H4 (cell line): ENCODE results near the gene FAM193A. TPM values are rescaled to one million over a fixed set of nuclear protein-coding genes. Genes with fewer than 3 reads are reported as not detected.
"Not testable (repeated sequence)": the region's sequence is repeated elsewhere in the genome, so short reads cannot be mapped to it uniquely, and the experiment has no call there.

Source experiments
- DNase-seq: peaks from one replicate; pipeline ENCODE4 v3.0.0-alpha.2; 2015; ENCODE audit warnings: low spot score
- total RNA-seq: library from RNA; depleted of rRNA; stranded (reverse); fragments of >200 nt; shearing (Covaris generic); gene quantifications from 2 replicates; pipeline ENCODE4 v1.2.3, GENCODE V29; 2014; rRNA removed

Gene FAM193A
- total RNA-seq, 1 experiment from 2014 or later: 8.9 TPM

DNA sequence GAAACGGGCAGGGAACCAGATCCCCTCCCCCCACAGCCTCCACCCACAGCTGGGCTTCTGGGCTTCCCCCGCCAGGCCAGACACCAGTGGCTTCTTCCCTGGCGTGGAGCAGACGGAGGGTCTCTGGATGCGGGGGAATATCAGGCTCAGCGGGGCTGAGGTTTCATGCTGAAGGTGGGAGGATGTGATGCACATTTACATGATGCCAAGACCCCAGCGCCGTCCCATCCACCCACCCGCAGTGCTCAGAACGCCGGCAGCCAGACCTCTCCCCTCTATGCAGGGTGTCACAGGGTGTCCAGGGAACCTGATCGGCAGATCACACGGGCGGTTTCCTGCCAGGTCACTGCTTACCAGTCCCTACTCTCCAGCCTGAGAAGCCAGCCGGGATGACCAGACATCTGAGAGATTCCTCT is 232.5 kb downstream of the FAM193A start:
- DNase-seq: no peak

DNA sequence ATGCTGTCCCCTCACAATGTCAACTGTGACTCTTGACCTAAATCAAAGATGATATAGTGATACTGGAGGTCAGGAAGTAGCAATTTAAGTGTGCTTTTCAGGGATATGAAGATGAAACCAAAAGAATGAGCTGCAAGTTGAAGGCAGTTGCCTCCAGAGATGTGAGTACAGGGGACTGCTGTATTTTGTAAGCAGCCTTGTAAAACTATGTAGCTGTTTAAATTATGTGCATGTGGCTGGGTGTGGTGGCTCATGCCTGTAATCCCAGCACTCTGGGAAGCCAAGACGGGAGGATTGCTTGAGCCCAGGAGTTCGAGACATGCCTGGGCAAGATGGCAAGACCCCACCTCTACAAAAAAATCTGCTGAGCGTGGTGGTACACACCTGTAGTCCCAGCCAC is 234.8 kb downstream of the FAM193A start:
- DNase-seq: no peak

DNA sequence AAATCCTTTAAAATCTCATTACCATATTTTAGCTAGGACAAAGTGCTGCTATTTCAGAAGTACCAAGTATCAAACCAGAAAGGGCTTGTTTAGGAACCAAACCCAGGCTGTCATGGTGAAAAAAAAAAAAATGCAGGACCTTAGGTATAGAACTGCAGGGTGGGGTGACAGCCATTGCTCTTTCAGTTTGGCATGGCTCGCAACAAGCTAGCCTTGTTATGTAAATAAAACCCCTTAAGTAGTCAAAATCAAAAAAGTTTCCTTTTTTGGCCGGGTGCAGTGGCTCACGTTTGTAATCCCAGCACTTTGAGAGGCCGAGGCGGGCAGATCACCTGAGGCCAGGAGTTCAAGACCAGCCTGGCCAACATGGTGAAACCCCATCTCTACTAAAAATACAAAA is 244.2 kb downstream of the FAM193A start:
- not testable (repeated sequence) for DNase-seq

DNA sequence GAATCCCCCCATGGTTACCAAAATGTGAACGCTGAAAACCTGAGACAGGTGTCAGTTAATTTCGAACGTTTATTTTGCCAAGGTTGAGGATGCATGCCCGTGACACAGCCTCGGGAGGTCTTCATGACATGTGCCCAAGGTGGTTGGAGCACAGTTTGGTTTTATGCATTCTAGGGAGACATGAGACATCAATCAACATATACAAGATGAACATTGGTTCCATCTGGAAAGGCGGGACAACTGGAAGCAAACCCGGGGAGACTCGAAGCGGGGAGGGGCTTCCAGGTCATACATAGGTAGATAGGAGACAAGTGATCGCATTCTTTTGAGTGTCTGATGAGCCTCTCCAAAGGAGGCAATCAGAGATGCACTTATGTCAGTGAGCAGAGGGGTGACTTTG is 245.5 kb downstream of the FAM193A start:
- no peak for DNase-seq

Other genes starting within 250 kb of the FAM193A start
- gene ZFYVE28, start 118.0 kb upstream of the FAM193A start, total RNA-seq: 1.9 and 2.7 TPM in 2 replicates
- gene CFAP99, start 117.7 kb upstream of the FAM193A start, total RNA-seq: not detected in 2 replicates
- gene RNF4, start 67.5 kb upstream of the FAM193A start, total RNA-seq: 72.9 and 126 TPM in 2 replicates
- 45.7 and 46.8 TPM in 2 replicates for gene TNIP2, start 219.7 kb downstream of the FAM193A start, total RNA-seq